Thoracic aorta (tissue), 2 donors: ENCODE data around the gene ATPAF1. TPM values are rescaled to one million over a fixed set of nuclear protein-coding genes. Genes with fewer than 3 reads are reported as not detected.
"Not testable (repeated sequence)": the region's sequence is repeated elsewhere in the genome, so short reads cannot be mapped to it uniquely, and the experiment has no call there.

Experiments used
- ATAC-seq: fragments of 150-250 bp; one replicate; pipeline ENCODE4 v1.8.0; 2017; ENCODE audit warnings: low read depth; ENCODE audit not compliant: insufficient number of reproducible peaks, low FRiP score
- DNase-seq: peaks from one replicate; pipeline ENCODE4 v3.0.0-alpha.2; 2020; ENCODE audit warnings: low spot score
- H3K27ac ChIP-seq, 2 donors: fragments of 200-600 bp; sonication (generic); 1 replicate in 1 of 2; 2 replicates in 1 of 2; pipeline ENCODE4 v1.5.1; 2016; ENCODE audit warnings: mild to moderate bottlenecking in 2 of 2, moderate library complexity in 2 of 2
- H3K27me3 ChIP-seq: fragments of 200-600 bp; sonication (generic); replicated peaks from 2 replicates; pipeline ENCODE4 v1.6.0; 2016; ENCODE audit warnings: mild to moderate bottlenecking; ENCODE audit not compliant: insufficient read depth
- H3K36me3 ChIP-seq: fragments of 200-600 bp; sonication (generic); one replicate; pipeline ENCODE4 v1.5.1; 2016
- H3K4me1 ChIP-seq, 2 donors: fragments of 200-600 bp; sonication (generic); 1 replicate in 1 of 2; 2 replicates in 1 of 2; pipeline versions ENCODE4 v1.5.1 to v1.6.0; 2016; ENCODE audit warnings: low read depth in 2 of 2, mild to moderate bottlenecking in 1 of 2; ENCODE audit not compliant: control insufficient read depth in 1 of 2
- H3K4me3 ChIP-seq: fragments of 200-600 bp; sonication (generic); 2 replicates; pipeline ENCODE4 v1.5.1; 2016; ENCODE audit warnings: mild to moderate bottlenecking
- H3K9me3 ChIP-seq: fragments of 200-600 bp; sonication (generic); 2 replicates; pipeline ENCODE4 v1.5.1; 2016
- CTCF ChIP-seq: fragments of 200-600 bp; sonication (generic); IDR thresholded peaks from one replicate; pipeline ENCODE4 v1.5.1; 2019; ENCODE audit warnings: antibody characterized with exemption
- total RNA-seq, 2 donors: library from RNA; depleted of rRNA; stranded (reverse); fragments of >200 nt; gene quantifications; one replicate each; pipeline versions ENCODE4 v1.1.0 to v1.2.3, GENCODE V29; 2016

Gene ATPAF1
- total RNA-seq, 2 donors from 2014 or later = 38.5 to 55.6 TPM

GRCh38 chr1:46659307-46659870 is 8.8 kb downstream of the ATPAF1 start:
- Histone ChIP-seq H3K27ac (no peak overlapping the region), H3K9me3 (no peaks in the 10 kb centered on the region), H3K27me3 (no peaks in the 10 kb centered on the region), H3K4me1 (no peaks in the 10 kb centered on the region), H3K4me3 (no peak overlapping the region), H3K36me3 (peaks cover 42% of the 10 kb centered on the region)
- no peak for DNase-seq
- ATAC-seq = no peak
- TF ChIP-seq CTCF = no peak

GRCh38 chr1:46657775-46658174 is 10.4 kb downstream of the ATPAF1 start:
- Histone ChIP-seq H3K4me1 (no peaks in the 10 kb centered on the region), H3K27ac (no peak overlapping the region), H3K27me3 (no peaks in the 10 kb centered on the region), H3K9me3 (no peaks in the 10 kb centered on the region), H3K4me3 (no peak overlapping the region), H3K36me3 (peaks cover 38% of the 10 kb centered on the region)
- DNase-seq = no peak
- TF ChIP-seq CTCF = no peak
- ATAC-seq = no peak

- Histone ChIP-seq H3K4me3 (no peak overlapping the region), H3K27ac (no peak overlapping the region), H3K9me3 (no peaks in the 10 kb centered on the region), H3K4me1 (no peaks in the 10 kb centered on the region), H3K36me3 (peaks cover 38% of the 10 kb centered on the region), H3K27me3 (no peaks in the 10 kb centered on the region)
- no peak for DNase-seq
- no peak for ATAC-seq
- TF ChIP-seq CTCF = no peak
Measured at GRCh38 chr1:46656643-46657042, 11.5 kb downstream of the ATPAF1 start.

- ATAC-seq (no peak), DNase-seq (no peak)
- H3K27me3 ChIP-seq = no peaks in the 10 kb centered on the region
- H3K4me1 ChIP-seq = no peaks in the 10 kb centered on the region
- TF ChIP-seq CTCF = no peak
- no peak overlapping the region for H3K4me3 ChIP-seq
- no peaks in the 10 kb centered on the region for H3K9me3 ChIP-seq
- no peak overlapping the region for H3K27ac ChIP-seq
- peaks cover 38% of the 10 kb centered on the region for H3K36me3 ChIP-seq
Measured at GRCh38 chr1:46655848-46656247, 12.3 kb downstream of the ATPAF1 start.

- not testable (repeated sequence) for H3K4me1 ChIP-seq, H3K4me3 ChIP-seq, ATAC-seq, DNase-seq, H3K9me3 ChIP-seq, H3K27me3 ChIP-seq, H3K27ac ChIP-seq
- peaks cover 39% of the 10 kb centered on the region for H3K36me3 ChIP-seq
Measured at GRCh38 chr1:46654698-46655097, 13.5 kb downstream of the ATPAF1 start.

GRCh38 chr1:46654012-46654411 is 14.2 kb downstream of the ATPAF1 start:
- H3K27me3 ChIP-seq = no peaks in the 10 kb centered on the region
- no peaks in the 10 kb centered on the region for H3K4me1 ChIP-seq
- H3K27ac ChIP-seq = no peak overlapping the region
- H3K4me3 ChIP-seq = no peak overlapping the region
- TF ChIP-seq CTCF = no peak
- peaks cover 37% of the 10 kb centered on the region for H3K36me3 ChIP-seq
- DNase-seq (no peak), ATAC-seq (no peak)
- H3K9me3 ChIP-seq = no peaks in the 10 kb centered on the region
